Heart left ventricle (tissue), 13 donors: ENCODE measurements around the gene ZFAND3.

Experiments
- CTCF ChIP-seq, 12 donors: fragments of 200-600 bp; sonication (generic) in 4 of 12; IDR thresholded peaks; one replicate each; pipeline versions ENCODE4 v1.5.0 to v1.8.0; 2018 to 2022; ENCODE audit warnings: antibody characterized with exemption in 12 of 12, mild to moderate bottlenecking in 5 of 12
- POLR2A ChIP-seq, 2 donors: fragments of 450-650 bp; IDR thresholded peaks; one replicate each; pipeline ENCODE4 v1.6.1; 2017; ENCODE audit warnings: antibody characterized with exemption in 2 of 2, mild to moderate bottlenecking in 2 of 2, moderate library complexity in 2 of 2
- donor health status: ischemic (EF 13 %, LVEDD 7.1; RV severe dilation, severe dysfunction).
- donor health status: DM: no; HTN: yes; CAD: no.
- donor health status: DM: no; HTN: no; CAD: no.
- donor health status: ischemic (EF 25% LVEDD 6.9; RV normal size, moderate dysfunction).
- donor health status: ischemic (EF 25% LVEDD 5.7; RV mildly dilated, moderate dysfunction).
- donor health status: ischemic (EF 35%, LVEDD 5.7; RV mildly dilated, moderate dysfunction).
- donor health status: nonischemic (EF 11% LVEDD 7.7; RV severe dilation, severe dysfunction).
- donor health status: DM: yes; HTN: yes; CAD: no.
- donor health status: PGD.
- donor health status: ischemic (EF 29% LVEDD 5.4; RV normal size, mild dysfunction).
- donor health status: nonischemic (EF 23%, LVEDD 6.1; RV moderate dilation, normal function).

- TF ChIP-seq CTCF (IDR thresholded peaks at IDR 0.05) (no peak), POLR2A (IDR thresholded peaks at IDR 0.05) (no peak)
Measured at GRCh38 chr6:38056361-38056760, 236.8 kb downstream of the ZFAND3 start.
